ENCODE data around the gene VAMP2.

The VAMP2 gene

DNA sequence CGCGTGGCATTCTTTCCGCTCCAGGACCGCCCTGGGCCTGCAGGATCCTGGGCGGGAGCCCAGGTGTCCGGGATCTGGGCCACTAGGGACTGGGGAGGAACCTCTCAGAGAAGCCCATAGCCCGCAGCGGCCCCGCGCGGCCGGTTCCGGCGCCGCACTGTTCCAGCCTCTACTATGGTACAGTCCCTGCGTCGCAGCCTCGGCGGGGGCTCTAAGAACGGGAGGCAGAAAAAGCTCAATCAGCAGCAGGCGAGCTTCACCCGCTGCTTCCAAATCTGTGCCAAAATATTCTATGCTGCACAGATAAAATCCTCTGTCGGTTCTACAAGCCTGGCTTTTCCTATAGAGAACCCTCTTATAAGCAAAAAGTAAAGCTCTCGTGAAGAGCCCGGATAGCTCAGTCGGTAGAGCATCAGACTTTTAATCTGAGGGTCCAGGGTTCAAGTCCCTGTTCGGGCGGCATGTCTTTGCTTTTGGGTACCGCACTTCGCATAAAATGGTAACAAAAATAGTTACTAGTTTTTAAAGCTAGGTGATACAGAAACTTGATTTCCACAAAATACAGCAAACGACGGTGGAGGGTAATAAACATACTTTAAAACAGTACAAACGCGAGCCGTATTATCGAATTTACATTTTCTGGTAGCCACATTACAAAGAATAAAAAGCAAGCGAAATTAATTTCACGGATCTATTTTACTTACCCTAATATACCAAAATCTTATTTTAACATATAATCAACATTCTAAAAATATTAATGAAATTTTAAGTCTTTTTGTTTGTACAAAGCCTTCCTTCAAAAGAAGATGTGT lies 43.8 kb downstream of the VAMP2 start:
- in situ Hi-C loops (cut with MboI; ENCODE audit: low pct_unique_long_range_greater_than_20kb, low sequenced_read_pairs, unreplicated experiment): no loop called here
- TF ChIP-seq, protein P1, sequence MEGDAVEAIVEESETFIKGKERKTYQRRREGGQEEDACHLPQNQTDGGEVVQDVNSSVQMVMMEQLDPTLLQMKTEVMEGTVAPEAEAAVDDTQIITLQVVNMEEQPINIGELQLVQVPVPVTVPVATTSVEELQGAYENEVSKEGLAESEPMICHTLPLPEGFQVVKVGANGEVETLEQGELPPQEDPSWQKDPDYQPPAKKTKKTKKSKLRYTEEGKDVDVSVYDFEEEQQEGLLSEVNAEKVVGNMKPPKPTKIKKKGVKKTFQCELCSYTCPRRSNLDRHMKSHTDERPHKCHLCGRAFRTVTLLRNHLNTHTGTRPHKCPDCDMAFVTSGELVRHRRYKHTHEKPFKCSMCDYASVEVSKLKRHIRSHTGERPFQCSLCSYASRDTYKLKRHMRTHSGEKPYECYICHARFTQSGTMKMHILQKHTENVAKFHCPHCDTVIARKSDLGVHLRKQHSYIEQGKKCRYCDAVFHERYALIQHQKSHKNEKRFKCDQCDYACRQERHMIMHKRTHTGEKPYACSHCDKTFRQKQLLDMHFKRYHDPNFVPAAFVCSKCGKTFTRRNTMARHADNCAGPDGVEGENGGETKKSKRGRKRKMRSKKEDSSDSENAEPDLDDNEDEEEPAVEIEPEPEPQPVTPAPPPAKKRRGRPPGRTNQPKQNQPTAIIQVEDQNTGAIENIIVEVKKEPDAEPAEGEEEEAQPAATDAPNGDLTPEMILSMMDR (IDR thresholded peaks at IDR 0.05; ENCODE audit: extremely low read depth, insufficient read depth, missing control alignments): peak; percentile 82
- peak; percentile 87 for DNase-seq (ENCODE audit: low spot score)

DNA sequence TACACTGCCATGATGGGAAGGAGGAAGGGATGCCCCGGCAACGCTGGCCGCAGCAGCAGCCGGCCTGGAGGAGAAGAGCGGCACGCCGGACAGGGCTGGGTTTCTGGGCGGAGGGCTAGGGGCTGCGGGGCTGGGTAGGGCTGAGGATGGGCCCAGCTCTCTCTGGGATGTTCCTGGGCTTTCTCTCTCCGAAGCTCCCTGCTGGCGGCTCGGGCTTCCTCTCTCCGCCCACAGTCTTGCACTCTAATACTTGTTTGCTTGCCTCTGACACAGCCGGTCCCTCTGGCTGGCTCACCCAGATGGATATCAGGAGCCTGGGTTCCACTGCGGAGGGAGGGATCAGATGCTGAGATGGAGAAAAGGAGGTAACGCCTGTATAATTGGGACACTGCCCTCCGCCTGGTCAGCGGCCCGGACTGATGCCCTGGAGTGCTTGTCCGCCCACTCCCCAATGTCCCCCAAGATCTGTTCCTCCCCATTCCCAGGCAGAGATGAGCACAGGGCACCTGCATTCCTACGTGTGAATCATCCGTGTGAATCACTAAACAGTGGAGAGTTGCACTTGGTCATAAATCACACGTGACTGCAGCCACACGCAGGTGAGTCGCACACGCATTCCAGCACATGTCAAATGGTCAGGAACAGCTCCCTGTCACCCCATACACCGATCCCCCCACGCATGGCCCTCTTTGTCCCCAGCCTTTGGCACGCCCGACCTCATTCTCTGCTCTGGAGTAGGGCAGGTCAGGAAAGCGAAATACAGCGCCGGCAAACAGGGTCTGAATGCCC lies 44.6 kb downstream of the VAMP2 start, which contains the start of gene ALOXE3:
Gene ALOXE3 (minus strand): TSS at position 535 of the 789 bp plus-strand sequence. CDS start 524 bp downstream, at position 11.
- TF ChIP-seq, protein P1 (IDR thresholded peaks at IDR 0.05; ENCODE audit: extremely low read depth, insufficient read depth, missing control alignments): no peak
- no peak for DNase-seq (ENCODE audit: low spot score)
- in situ Hi-C loops (cut with MboI; ENCODE audit: low pct_unique_long_range_greater_than_20kb, low sequenced_read_pairs, unreplicated experiment): no loop called here

DNA sequence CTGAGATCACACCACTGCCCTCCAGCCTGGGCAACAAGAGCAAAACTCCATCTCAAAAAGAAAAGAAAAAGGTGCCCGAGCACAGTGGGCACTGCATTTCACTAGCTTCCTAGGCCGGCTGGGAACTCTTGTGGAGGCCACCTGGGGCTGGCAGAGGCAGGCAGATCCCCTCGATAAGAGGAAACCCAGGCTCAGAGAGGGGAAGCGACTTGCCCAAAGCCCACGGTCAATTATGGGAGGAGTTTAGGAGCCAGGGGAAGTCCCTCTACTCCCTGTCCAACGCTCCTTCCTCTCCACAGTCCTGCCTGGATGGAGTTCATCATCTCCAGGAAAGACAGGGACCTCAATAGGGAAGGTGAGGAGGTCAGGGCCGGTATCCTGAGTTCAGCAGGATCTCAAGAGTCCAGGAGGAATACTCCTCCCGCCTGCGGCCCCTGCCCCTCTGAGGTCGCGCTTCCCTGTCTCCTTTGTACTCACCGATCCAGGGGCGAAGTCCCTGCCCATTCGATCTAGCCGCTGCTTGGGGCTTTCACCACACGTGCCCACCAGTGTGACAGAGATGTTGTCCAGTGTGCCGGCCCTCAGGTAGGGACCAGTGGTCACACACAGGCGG lies 45.3 kb downstream of the VAMP2 start:
- DNase-seq (ENCODE audit: low spot score): no peak
- in situ Hi-C loops (cut with MboI; ENCODE audit: low pct_unique_long_range_greater_than_20kb, low sequenced_read_pairs, unreplicated experiment): no loop called here

DNA sequence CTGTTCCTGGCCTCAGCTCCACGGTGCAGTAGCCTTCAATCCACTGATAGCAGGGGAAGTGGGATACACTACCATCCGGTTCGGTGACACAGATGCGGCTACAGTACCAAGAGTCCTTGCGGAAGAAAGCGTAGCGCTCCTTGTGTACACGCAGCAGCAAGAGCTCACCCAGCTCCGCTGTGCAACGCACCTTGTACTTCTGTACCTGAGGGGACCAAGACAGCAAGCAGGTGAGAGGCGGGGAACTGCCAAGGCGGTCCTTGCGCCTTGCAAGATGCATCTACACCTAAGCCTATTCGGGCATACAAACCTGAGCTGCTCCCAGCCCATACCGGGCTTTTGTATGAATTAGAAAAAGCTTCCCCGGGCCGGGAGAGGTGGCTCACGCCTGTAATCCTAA lies 46.0 kb downstream of the VAMP2 start:
- in situ Hi-C loops (cut with MboI; ENCODE audit: low pct_unique_long_range_greater_than_20kb, low sequenced_read_pairs, unreplicated experiment): no loop called here
- no peak for DNase-seq (ENCODE audit: low spot score)
- TF ChIP-seq, protein P1 (IDR thresholded peaks at IDR 0.05; ENCODE audit: extremely low read depth, insufficient read depth, missing control alignments): no peak

More for the DNA sequence above, 45.3 kb downstream of the VAMP2 start:
- TF ChIP-seq, protein P1 (IDR thresholded peaks at IDR 0.05; ENCODE audit: extremely low read depth, insufficient read depth, missing control alignments): no peak

DNA sequence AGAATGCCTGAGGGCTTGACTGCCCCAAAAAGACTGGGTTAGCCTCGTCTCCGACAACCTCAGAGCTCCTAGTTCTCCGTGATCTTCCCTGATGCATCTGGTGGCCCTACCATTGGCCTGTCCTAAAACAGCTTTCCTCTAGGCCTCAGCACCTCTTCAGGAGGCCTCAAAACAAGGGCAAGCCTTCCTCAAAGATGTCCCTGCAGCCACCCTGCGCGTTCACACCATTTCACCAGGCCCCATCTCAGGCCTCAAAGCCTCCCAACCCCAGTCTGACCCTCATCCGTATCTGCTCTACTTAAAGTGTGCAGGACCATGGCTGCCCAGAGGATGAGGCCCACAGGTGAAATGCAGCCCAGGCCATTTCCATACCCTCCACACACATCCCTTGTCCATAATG lies 51.8 kb downstream of the VAMP2 start:
- no peak for DNase-seq (ENCODE audit: low spot score)
- TF ChIP-seq, protein P1 (IDR thresholded peaks at IDR 0.05; ENCODE audit: extremely low read depth, insufficient read depth, missing control alignments): no peak
- in situ Hi-C loops (cut with MboI; ENCODE audit: low pct_unique_long_range_greater_than_20kb, low sequenced_read_pairs, unreplicated experiment): no loop called here

DNA sequence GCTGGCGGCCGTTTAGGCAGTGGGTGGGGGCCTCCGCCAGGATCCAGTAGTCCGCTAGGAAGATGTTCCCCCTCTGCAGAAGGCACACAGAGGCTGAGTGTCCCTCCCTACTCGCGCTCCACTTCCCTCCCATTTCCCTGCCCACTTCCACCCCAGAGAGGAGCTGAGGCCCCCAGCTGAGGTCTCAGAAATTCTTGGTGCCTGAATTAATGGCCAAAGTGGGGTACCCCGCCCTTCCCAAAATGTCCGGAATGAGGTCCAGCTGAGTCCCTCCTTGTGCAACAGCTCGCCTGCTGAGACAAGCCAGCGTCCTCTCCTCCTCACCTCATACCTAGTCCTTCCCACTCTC lies 52.3 kb downstream of the VAMP2 start:
- TF ChIP-seq, protein P1 (IDR thresholded peaks at IDR 0.05; ENCODE audit: extremely low read depth, insufficient read depth, missing control alignments): no peak
- in situ Hi-C loops (cut with MboI; ENCODE audit: low pct_unique_long_range_greater_than_20kb, low sequenced_read_pairs, unreplicated experiment): no loop called here
- DNase-seq (ENCODE audit: low spot score): no peak
